Measurements from ENCODE around the gene AATK. TPM values are rescaled to one million over a fixed set of nuclear protein-coding genes. Genes with fewer than 3 reads are reported as not detected.

Gene AATK
- total and polyA plus RNA-seq, 9 of the 15 experiments (the other 6 are each of a cell fraction or from before 2014, with no cell fraction given): 0.11 to 0.55 (median 0.38) TPM; not detected in 5

DNA sequence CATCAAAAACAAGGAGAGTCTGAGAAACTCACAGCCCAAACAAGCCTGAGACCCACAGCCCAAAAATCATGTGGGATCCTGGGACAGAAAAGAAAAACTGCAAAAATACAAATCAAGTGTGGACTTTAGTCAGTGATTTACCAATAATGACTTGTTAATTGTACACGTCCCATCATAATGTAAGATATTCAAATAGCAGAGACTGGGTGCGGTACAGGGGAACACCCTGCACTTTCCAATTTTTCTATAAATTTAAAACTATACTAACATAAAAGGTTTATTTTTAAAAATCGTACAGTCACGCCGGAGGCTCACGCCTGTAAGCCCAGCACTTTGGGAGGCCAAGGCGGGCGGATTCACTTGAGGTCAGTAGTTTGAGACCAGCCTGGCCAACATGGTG is 48.0 kb upstream of the AATK start:
- Histone ChIP-seq H3K9ac (ENCODE audit: insufficient read depth in 1 of 2, low read depth in 2 of 2, low read length in 2 of 2) (no peak overlapping the region), H3K27ac (ENCODE audit: extremely low read depth, low read depth, low read length) (no peak overlapping the region), H3K4me1 (replicated peaks in 1 of 2; ENCODE audit: control insufficient read depth in 2 of 2, insufficient read depth in 2 of 2, low read length in 2 of 2) (peaks cover 0 to 22% of the 10 kb centered on the region in 2 experiments; a peak in 2 of 5 replicates), H3K9me1 (ENCODE audit: control insufficient read depth, insufficient read depth, low read length) (no peaks in the 10 kb centered on the region), H3K4me2 (ENCODE audit: insufficient read depth, low read length) (no peak overlapping the region), H3K36me3 (ENCODE audit: control insufficient read depth, insufficient read depth, low read length) (0 out of 3 replicates have a peak, but pooled peaks cover 3% of the 10 kb centered on the region), H3K27me3 (ENCODE audit: control insufficient read depth in 2 of 2, insufficient read depth in 2 of 2, low read length in 2 of 2) (no peaks in the 10 kb centered on the region), H3K4me3 (no peak overlapping the region), H3K79me2 (ENCODE audit: control insufficient read depth, insufficient read depth, low read length) (no peaks in the 10 kb centered on the region), H2AFZ (ENCODE audit: low read depth, low read length) (no peak overlapping the region), H3K9me3 (replicated peaks; ENCODE audit: control insufficient read depth, insufficient read depth, low read depth, low read length) (no peaks in the 10 kb centered on the region), H4K20me1 (replicated peaks; ENCODE audit: control insufficient read depth, insufficient read depth, low read length) (no peaks in the 10 kb centered on the region)
- 90% methylated on average over 8 of the region's 8 CpGs for WGBS (ENCODE audit: insufficient coverage, low coverage, missing lambda C conversion rate)
- in situ Hi-C loops (cut with MboI) (no loop called here), intact Hi-C loops (cut with micrococcal nuclease) (no loop called here)
- ATAC-seq (no peak), DNase-seq (ENCODE audit: extremely low read depth in 1 of 4, low spot score in 3 of 4) (no peak), FAIRE-seq (no peak)
- BruUV-seq (replicated peaks): no TSS peak
- TF ChIP-seq, protein P1, sequence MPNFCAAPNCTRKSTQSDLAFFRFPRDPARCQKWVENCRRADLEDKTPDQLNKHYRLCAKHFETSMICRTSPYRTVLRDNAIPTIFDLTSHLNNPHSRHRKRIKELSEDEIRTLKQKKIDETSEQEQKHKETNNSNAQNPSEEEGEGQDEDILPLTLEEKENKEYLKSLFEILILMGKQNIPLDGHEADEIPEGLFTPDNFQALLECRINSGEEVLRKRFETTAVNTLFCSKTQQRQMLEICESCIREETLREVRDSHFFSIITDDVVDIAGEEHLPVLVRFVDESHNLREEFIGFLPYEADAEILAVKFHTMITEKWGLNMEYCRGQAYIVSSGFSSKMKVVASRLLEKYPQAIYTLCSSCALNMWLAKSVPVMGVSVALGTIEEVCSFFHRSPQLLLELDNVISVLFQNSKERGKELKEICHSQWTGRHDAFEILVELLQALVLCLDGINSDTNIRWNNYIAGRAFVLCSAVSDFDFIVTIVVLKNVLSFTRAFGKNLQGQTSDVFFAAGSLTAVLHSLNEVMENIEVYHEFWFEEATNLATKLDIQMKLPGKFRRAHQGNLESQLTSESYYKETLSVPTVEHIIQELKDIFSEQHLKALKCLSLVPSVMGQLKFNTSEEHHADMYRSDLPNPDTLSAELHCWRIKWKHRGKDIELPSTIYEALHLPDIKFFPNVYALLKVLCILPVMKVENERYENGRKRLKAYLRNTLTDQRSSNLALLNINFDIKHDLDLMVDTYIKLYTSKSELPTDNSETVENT (CRISPR knock-in tag; IDR thresholded peaks at IDR 0.05): no peak
- no peak for TF ChIP-seq KLF10 (CRISPR knock-in tag; IDR thresholded peaks at IDR 0.05)
- TF ChIP-seq TOE1 (IDR thresholded peaks at IDR 0.05; ENCODE audit: borderline replicate concordance): no peak
- TF ChIP-seq TOE1 (CRISPR knock-in tag; IDR thresholded peaks at IDR 0.05; ENCODE audit: borderline replicate concordance, low read depth): no peak
- TF ChIP-seq ZFPM2 (CRISPR knock-in tag; IDR thresholded peaks at IDR 0.05): no peak
- no peak for TF ChIP-seq CSDE1 (IDR thresholded peaks at IDR 0.05)
- no peak for TF ChIP-seq HOMEZ (CRISPR knock-in tag; IDR thresholded peaks at IDR 0.05)
- TF ChIP-seq ZKSCAN1 (IDR thresholded peaks at IDR 0.05; ENCODE audit: low read depth, low read length): no peak
- TF ChIP-seq ESRRA (IDR thresholded peaks at IDR 0.05; ENCODE audit: borderline replicate concordance, low read depth): no peak
- TF ChIP-seq POLR3A (IDR thresholded peaks at IDR 0.05; ENCODE audit: borderline replicate concordance, extremely low read depth, insufficient read depth, insufficient read length): no peak
- TF ChIP-seq, protein P2, sequence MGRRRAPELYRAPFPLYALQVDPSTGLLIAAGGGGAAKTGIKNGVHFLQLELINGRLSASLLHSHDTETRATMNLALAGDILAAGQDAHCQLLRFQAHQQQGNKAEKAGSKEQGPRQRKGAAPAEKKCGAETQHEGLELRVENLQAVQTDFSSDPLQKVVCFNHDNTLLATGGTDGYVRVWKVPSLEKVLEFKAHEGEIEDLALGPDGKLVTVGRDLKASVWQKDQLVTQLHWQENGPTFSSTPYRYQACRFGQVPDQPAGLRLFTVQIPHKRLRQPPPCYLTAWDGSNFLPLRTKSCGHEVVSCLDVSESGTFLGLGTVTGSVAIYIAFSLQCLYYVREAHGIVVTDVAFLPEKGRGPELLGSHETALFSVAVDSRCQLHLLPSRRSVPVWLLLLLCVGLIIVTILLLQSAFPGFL (CRISPR knock-in tag; IDR thresholded peaks at IDR 0.05): no peak
- TF ChIP-seq TBP (optimal IDR thresholded peaks at IDR 0.05; ENCODE audit: low read depth, low read length): no peak
- no peak for TF ChIP-seq HNRNPL (IDR thresholded peaks at IDR 0.05; ENCODE audit: low read depth, low read length)
- no peak for TF ChIP-seq ARHGAP35 (IDR thresholded peaks at IDR 0.05; ENCODE audit: partially characterized antibody)
- TF ChIP-seq CBX8 (IDR thresholded peaks at IDR 0.05; ENCODE audit: borderline replicate concordance, extremely low read depth, low read depth, low read length, poor library complexity, severe bottlenecking): no peak
- ChIA-PET CTCF (ENCODE audit: low intra/inter-chr PET ratio) (no interaction called here), POLR2A (no interaction called here)
